Activated CD8-positive, alpha-beta memory T cell treated with anti-CD3 and anti-CD28 coated beads for 4 hours (primary cell): Measurements from ENCODE around the gene ITGB4.

Source experiments
- DNase-seq, 2 donors: peaks; one replicate each; pipeline ENCODE4 v3.0.0-alpha.2; 2020; ENCODE audit warnings: low read depth in 2 of 2

The ITGB4 gene

DNA sequence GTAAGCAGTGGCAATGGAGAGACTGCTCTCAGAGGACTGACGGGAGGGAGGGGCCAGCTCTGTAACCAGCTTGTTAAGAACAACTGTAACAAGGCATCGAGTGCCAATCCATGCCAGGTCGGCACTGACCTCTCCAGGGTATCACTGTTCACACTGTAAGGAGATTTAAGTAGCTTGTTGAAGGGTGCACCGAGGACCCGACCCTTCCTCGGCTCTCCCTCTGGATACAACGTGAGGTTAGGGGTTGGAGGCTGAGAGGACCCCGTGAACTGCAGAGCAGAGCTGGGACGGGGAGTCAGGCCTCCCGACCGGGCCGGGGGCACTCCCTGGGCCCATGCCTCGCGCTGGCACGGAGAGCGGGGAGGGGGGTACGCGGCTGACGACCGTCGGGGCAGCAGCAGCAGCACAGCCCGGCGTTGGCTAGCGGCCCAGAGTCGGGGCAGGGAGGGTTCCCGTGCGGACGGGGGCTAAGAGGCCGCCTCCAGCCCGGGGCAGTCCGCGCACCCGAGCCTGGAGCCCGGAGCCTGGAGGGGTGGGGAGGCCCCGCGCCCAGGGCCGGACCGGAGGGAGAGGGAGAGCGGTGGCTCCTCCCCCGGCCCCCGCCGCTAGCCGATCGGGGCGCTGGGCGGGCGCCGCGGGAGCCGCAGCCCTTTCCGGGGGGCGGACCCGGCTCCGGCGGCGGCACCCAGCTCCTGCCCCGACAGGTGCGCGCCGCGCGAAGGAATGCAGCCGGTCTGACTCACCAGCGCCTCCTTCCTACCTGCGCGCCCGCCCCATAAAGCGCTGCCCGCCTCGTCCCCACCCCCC lies at the start of gene ITGB4:
ITGB4 (plus strand) TSS at position 804 of the 807 bp plus-strand sequence. CDS start 3,245 bp downstream, outside the sequence.
- peak; percentile 12 to 26 for DNase-seq

GRCh38 chr17:75672011-75672410 lies 49.2 kb upstream of the ITGB4 start:
- no peak for DNase-seq

DNA sequence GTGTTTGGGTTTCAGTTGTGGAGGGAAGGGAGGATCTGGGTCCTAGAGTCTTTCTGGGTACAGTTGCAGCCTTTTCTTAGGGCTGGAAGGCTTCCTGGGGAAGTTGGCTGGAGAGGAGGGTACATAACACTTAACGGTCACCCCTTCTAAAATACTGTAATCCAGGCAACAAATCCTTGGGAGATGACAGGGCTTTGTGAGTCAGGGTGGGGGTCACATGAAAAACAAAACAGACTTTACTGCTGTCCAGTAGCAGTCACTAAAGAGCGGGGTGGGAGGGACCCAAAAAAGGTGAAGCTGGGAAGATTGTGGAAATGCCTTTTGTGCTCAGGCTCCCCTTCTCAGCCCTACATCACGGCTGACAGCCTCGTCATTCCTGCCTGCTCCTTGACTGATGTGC lies 47.8 kb upstream of the ITGB4 start:
- no peak for DNase-seq

DNA sequence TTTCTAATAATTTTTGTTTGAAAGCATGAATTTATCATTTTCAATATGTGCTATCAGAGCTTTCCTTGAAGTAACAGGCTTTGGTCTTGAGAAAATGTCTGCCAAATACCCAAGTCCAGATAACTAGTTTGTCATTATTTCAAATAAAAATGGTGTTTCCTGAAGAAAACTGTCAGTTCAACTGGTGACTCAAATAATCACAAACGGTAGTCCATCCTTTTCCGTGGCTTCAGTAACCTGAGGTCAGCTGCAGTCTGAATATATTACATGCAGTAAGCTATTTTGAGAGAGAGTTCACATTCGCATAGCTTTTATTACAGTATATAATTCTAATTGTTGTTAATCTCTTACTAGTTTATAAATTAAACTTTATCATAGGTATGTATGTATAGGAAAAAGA lies 44.8 kb upstream of the ITGB4 start:
- no peak for DNase-seq

DNA sequence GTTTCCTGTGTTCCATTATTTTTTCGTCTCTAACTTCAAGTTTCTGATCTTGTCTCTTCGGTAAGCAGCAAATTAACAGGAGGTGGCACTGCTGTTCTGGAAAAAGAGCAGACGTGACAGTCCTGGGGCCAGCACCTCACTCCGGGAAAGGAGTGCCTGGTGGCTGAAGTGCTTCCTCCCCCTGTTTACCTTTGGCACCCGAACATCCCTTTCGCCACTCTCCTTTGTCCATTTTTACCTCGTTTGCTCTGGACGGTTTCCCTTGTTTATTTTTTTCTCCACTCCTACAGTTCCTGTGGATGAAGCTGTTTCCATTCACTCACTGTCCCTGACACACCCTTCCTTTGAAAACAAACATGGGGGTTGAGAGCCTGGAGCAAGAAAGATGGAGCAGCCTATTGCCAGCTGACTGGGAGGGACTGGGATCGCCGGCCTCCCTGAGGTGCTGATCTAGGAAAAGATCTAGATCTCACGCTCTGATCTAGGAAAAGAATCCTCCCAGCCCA lies 41.5 kb upstream of the ITGB4 start:
- no peak for DNase-seq

GRCh38 chr17:75680431-75680830 lies 40.8 kb upstream of the ITGB4 start:
- no peak for DNase-seq

DNA sequence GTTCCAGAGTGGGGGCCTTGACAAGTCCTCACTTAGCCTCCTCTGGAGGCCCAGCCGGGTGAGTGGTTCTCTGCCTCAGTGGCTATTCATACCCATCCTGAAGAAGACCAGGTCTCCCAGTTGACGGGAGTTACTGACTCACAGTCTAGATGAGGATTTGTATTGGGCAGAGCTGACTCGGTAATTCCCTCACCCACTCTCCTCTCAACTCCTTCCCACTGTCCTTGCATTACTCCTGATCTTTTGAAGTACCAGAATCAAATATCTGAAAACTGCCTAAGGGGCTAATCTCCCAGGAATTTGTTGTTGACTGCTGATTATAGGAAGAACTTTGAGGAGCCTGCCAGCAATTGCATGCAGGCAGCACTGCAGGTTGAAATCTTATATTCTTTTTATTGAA lies 40.0 kb upstream of the ITGB4 start:
- DNase-seq, result no peak

GRCh38 chr17:75683583-75683982 lies 37.7 kb upstream of the ITGB4 start:
- DNase-seq, result no peak

- no peak for DNase-seq
These were observed 37.0 kb upstream of the ITGB4 start for GRCh38 chr17:75684249-75684648.

- DNase-seq, result no peak
These were observed 36.3 kb upstream of the ITGB4 start for GRCh38 chr17:75684924-75685323.

- DNase-seq, result no peak
These were observed 35.8 kb upstream of the ITGB4 start for GRCh38 chr17:75685499-75685898.

DNA sequence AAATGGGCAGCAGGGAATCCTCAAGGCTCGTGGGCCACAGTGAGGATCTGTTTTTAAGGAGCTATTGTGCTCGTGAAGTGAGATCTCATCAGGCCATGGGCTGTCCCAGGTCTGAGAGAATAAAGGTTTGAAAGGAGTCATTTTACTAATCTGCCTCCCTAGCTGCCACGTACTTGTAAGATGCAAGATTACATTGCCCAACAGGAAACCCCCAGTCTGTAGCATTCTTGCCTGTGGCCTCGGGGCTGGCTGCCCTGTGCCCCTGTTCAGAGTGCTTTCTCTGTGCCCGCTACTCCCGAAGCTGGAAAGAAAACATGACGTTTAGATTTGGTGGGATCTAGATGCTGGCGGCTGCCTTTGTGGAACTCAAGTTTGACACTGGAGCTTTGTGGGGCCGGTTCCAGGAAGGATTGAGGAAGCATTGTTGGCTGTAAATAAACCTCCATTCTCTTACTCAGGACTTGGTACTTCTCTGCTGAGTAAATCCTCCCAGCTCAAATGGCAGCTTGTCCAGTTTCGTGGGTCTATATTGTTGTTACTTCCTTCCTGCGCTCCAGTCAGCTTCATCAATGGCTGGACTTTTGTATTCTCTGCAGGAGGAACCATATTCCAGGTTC lies 32.9 kb upstream of the ITGB4 start:
- no peak for DNase-seq

DNA sequence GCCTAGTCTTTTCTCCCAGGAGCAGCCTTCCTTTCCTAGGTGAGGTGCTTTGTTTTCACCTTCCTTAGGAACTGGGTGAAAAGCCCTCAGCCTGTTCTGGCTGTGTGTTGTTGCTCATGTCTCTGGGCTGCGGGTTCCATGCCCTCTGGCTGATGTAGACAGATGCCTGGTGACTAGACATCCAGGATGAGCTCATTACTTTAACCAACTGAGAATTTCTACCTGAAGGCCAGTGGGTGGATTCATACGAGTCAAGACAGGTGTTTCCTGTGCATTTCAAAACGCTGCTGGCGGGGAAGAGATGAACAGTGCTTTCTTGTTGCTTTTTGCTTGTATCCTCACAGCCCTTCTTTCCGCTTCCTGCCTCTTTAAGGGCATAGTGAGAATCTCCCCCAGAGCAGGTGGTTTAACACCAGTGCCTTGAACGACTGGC lies 31.8 kb upstream of the ITGB4 start:
- peak in 1 of 2 donors; percentile 13 for DNase-seq

DNA sequence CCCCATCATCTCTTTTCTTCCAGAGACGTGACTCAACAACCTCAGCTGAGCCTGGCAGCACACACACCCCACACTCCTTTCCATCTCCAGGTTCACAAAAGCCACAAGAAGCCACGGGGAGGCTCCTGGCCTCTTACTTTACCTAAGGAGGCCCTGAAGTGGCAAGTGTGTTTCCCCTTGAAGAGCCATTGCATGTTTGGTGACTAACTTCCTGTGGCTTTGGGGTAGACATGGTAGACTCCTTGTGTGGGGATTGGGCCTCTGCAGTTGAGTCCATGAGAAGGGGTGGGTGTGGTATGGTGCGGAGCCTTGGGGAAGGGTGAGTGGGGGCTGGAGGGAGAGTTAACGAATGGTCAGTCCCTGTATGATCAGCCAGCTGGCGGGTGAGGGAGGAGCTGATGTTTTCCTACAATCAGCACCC lies 29.9 kb upstream of the ITGB4 start:
- DNase-seq, result no peak

DNA sequence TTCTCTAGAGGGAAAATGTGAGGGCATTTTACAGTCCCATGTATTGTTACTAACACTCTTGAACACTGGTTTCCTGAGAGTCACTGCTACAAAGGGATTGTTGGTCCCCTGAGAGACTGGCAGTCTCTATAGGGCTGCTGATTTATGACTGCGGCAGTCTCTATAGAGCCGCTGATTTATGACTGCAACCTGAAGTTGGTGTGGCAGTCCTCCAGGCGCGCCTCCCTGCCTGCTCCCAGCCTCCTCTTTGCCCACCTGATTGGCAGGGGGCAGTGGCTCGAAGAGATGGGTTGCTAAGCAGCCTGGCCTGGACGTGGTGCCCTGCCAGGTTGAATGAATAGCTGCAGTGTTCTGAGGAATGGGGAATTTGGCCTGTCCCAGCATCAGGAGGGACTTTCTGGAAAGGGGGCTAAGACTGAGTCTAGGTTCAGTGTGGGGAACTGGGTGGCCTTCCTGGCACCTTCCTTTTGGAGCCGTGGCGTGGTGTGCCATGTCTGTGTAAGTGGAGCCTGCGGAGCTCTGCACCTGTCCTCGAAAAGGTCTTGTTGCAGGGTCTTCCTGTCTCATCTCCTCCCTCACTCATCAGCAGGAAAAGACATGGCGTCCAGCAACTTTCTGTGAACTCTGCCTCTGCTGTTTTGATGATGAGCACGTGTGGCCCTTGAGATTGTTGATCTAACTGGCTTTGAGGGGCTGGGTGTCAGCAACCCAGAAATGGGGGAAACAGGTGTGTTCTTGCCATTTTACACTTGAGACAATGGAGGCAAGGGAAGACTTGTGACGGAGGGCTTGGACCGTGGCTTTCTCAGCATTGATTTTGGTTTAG lies 29.2 kb upstream of the ITGB4 start:
- DNase-seq, result no peak

GRCh38 chr17:75692976-75693375 lies 28.3 kb upstream of the ITGB4 start:
- DNase-seq, result no peak

DNA sequence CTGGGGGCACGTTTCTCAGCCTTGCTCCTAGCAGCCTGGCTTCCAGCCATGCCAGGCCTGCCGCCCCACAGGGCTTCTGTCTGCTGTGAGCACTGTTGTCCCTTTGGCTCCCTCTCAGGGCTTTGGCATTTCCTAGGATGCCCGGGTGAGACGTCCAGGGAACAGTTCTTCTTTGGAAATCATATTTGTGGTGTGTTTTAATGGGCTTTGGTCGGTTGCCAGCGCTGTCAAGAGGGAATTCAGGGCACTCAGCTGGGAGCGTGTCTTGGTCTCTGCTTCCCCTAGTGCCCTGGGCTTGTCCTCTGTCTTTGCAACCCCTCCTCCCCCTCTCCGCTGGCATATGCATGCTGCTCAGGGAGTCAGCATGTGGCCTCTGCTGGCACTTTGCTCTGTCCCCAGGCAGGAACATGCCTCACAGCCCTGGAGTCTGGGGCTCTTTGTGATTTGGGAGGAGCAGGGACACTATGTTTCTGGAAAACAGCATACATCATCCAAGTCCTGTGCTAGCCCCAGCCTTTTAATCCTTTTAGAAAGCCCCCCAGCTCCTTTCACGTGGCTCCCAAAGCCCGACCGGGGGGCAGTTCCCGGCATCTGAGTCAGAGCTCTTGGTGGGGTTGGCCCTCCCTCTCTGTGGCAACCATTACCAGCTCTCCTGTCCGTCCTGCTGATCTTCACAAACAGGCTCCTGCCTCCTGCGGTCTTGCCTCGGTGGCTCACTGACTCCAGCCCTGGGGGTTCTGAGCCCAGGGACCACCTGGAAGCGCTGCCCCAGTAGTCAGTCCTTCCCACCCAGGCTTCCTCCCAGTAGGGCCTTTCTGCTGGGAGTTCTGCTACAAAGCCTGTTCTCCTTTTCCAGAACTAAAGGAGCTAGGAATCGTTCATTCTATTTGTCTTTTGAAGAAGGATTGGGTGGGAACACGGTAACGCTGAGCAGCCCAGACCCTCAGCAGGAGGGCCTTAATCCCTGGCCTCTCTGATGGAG lies 27.5 kb upstream of the ITGB4 start:
- DNase-seq, result no peak

- no peak for DNase-seq
These were observed 26.7 kb upstream of the ITGB4 start for GRCh38 chr17:75694536-75694935.

DNA sequence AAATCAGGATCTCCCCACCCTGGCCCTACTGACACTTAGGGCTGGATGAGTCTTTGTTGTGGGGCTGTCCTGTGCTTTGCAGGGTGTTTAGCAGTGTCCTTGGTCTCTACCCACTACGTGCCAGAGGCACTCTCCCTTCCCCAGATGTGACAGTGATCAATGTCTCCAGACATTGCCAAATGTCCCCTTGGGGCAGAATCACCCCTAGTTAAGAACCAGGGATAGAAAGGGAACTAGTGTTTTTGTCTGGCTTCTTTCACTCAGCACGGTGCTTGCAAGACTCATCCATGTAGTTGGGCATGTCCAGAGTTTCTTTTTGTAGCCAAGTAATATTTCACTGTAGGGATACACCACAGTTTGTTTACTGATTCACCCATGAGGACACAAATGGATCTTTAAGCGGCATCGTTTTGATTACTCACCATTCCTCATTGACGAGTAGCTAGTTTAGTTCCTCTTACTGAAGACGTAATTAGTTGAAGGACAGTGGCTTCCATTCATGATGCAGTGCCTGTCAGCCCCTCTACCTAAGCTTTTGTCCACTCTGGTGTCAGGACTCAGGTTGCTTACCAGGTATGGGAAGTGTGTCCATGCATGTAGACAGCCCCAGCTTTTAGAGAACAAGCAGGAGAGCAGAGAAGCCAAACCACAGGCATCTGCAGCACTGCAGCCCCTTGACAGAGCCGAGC lies 26.0 kb upstream of the ITGB4 start:
- DNase-seq, result no peak

DNA sequence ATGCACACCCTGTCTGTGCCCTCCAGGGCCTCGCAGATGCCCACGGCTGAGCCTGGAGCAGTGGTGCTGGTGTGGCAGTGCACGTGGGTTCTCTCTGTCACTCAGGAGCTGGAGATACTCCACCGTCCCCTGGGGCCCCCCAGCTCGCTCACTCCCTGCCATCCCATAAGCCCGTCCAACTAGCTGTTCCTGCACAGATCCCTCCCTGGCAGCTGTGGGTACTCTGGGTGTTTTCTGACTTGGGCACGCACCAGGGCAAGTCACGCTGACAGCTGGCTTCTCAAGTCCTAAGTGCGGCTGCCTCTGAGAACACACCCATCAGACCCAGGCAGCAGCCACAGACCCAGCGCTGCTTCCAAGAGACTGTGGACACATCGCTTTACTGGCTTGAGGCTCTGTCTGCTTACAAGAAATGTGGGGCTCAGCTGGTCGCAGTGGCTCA lies 25.4 kb upstream of the ITGB4 start:
- no peak for DNase-seq
